ENCODE measurements around the gene ZCCHC2. TPM values are rescaled to one million over a fixed set of nuclear protein-coding genes. Genes with fewer than 3 reads are reported as not detected.

ZCCHC2 gene
- total RNA-seq, 1 experiment from 2014 or later, result 12.4 TPM

- H3K9me3 Mint-ChIP-seq, result peaks cover 13 to 21% of the 10 kb centered on the region in 2 experiments; a peak in 4 of 5 replicates
- Histone ChIP-seq H3K79me2 (ENCODE audit: insufficient read depth, low read length) (no peaks in the 10 kb centered on the region), H4K91ac (ENCODE audit: insufficient read length, low read depth, low read length) (no peak overlapping the region), H2AK5ac (ENCODE audit: insufficient read length, low read length) (no peak overlapping the region), H2BK120ac (ENCODE audit: low read depth, low read length, poor library complexity, severe bottlenecking) (no peak overlapping the region), H3K4me2 (ENCODE audit: insufficient read depth, insufficient read length, low read length) (no peak overlapping the region), H3K4me1 (ENCODE audit: insufficient read depth, low read length) (no peaks in the 10 kb centered on the region), H3K79me1 (ENCODE audit: insufficient read depth, low read depth, low read length, poor library complexity, severe bottlenecking) (no peaks in the 10 kb centered on the region), H3K9ac (ENCODE audit: extremely low read depth, insufficient read length, low read length) (no peak overlapping the region), H3K14ac (ENCODE audit: insufficient read depth, low read length) (no peak overlapping the region), H3K23me2 (ENCODE audit: insufficient read length, low read depth, low read length, poor library complexity, severe bottlenecking) (no peaks in the 10 kb centered on the region), H3K9me3 (ENCODE audit: control insufficient read depth, low read depth, low read length) (peaks cover 3% of the 10 kb centered on the region), H3T11ph (ENCODE audit: low read length) (no peak overlapping the region), H4K20me1 (ENCODE audit: control insufficient read depth, insufficient read depth, insufficient read length) (no peaks in the 10 kb centered on the region), H3K56ac (ENCODE audit: insufficient read length, low read depth, low read length) (no peak overlapping the region), H3K23ac (ENCODE audit: insufficient read length, low read depth, low read length) (no peak overlapping the region), H3K27me3 (ENCODE audit: insufficient read depth, low read length) (no peaks in the 10 kb centered on the region), H2AFZ (ENCODE audit: low read length) (no peak overlapping the region), H2BK5ac (ENCODE audit: insufficient read length, low read length) (no peak overlapping the region), H3K18ac (ENCODE audit: insufficient read length, low read depth, low read length) (no peak overlapping the region), H3K27ac (ENCODE audit: insufficient read length, low read depth, low read length) (no peak overlapping the region), H2BK20ac (ENCODE audit: low read depth, low read length, poor library complexity, severe bottlenecking) (no peak overlapping the region), H3K4ac (ENCODE audit: low read depth, low read length) (no peak overlapping the region), H4K8ac (replicated peaks; ENCODE audit: insufficient read length, low read depth, low read length) (no peak overlapping the region), H4K5ac (ENCODE audit: insufficient read length, low read depth, low read length) (no peak overlapping the region), H2BK15ac (ENCODE audit: low read depth, low read length) (no peak overlapping the region), H2BK12ac (ENCODE audit: insufficient read length, low read depth, low read length) (no peak overlapping the region)
- H3K27ac Mint-ChIP-seq, result no peak overlapping the region
- no peak for DNase-seq
- H3K36me3 Mint-ChIP-seq (ENCODE audit: insufficient read depth in 1 of 3, low read depth in 3 of 3), result peaks cover 0 to 11% (median 3%) of the 10 kb centered on the region in 3 experiments; a peak in 3 of 7 replicates
- peaks cover 11 to 12% of the 10 kb centered on the region in 2 experiments for H3K4me1 Mint-ChIP-seq
- H3K27me3 Mint-ChIP-seq (ENCODE audit: low read depth), result no peaks in the 10 kb centered on the region
- WGBS (ENCODE audit: extremely low coverage, insufficient read length, low lambda C conversion rate), result no CpG with 5 or more reads among the region's 8 CpGs
- no peak for TF ChIP-seq CTCF (conservative IDR thresholded peaks at IDR 0.05)
- no peak overlapping the region for H3K4me3 Mint-ChIP-seq
These were observed 37.9 kb upstream of the ZCCHC2 start for GRCh38 chr18:62484941-62485340.

Measured in H9 (cell line).